Lower leg skin (tissue), 3 donors: ENCODE data around the gene BLOC1S3.

Source experiments
- POLR2A ChIP-seq, 2 donors: fragments of 450-650 bp; IDR thresholded peaks; one replicate each; pipeline ENCODE4 v1.6.1; 2016 to 2017; ENCODE audit warnings: antibody characterized with exemption in 2 of 2, mild to moderate bottlenecking in 1 of 2, moderate library complexity in 1 of 2
- TF ChIP-seq, protein P1 (sequence below), 3 donors: fragments of 450-650 bp; IDR thresholded peaks; one replicate each; pipeline ENCODE4 v1.5.1; 2016; ENCODE audit warnings: antibody characterized with exemption in 3 of 3, mild to moderate bottlenecking in 3 of 3, moderate library complexity in 2 of 3

DNA sequence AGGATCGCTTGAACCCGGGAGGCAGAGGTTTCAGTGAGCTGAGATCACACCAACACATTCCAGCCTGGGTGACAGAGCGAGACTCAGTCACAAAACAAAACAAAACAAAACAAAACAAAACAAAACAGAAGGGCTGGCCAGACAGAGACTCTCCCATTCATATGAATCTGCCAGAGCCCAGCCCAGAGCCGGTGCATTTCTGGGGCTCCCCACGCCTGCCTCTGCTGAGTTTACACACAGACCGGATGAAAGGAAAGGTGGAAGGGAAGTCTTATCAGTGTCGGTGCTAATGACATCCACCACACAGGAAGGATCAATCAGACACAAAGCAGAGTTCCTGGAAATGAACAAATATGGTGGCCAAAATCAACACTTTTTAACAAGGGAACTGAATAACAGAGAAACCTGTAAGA is 7.4 kb upstream of the BLOC1S3 start:
- TF ChIP-seq, protein P1, sequence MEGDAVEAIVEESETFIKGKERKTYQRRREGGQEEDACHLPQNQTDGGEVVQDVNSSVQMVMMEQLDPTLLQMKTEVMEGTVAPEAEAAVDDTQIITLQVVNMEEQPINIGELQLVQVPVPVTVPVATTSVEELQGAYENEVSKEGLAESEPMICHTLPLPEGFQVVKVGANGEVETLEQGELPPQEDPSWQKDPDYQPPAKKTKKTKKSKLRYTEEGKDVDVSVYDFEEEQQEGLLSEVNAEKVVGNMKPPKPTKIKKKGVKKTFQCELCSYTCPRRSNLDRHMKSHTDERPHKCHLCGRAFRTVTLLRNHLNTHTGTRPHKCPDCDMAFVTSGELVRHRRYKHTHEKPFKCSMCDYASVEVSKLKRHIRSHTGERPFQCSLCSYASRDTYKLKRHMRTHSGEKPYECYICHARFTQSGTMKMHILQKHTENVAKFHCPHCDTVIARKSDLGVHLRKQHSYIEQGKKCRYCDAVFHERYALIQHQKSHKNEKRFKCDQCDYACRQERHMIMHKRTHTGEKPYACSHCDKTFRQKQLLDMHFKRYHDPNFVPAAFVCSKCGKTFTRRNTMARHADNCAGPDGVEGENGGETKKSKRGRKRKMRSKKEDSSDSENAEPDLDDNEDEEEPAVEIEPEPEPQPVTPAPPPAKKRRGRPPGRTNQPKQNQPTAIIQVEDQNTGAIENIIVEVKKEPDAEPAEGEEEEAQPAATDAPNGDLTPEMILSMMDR (IDR thresholded peaks at IDR 0.05): no peak
- no peak for TF ChIP-seq POLR2A (IDR thresholded peaks at IDR 0.05)
